Measurements from ENCODE around the gene MSL2.

DNA sequence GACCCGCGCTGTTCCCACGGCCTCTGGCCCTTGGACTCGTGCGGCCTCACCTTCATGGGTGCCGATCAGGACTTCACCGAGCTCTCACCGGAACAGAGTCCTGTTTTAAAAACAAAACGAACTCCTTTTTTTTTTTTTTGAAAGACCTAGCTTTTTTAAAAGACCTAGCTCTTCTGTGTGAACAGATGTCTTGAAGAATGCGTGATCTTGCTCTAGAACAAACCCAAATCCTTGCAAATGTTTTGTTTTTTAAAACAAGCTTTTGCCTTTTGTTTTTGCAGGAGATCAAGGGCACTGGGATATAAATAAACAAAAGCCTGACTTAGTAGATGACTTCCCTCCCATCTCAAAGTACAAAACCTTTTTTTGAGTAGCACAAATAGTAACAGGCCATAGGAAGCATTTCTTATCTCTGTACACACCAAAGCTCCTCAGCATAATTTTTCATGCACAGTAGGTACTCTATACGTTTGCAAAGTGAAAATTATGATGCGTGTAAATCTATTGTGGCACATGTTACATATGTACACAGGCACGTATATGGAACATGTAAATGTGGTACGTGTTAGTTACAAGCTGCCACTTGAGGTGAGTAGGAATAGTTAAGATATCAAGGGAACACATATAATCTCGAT, 1.1 kb upstream of the MSL2 start:
- TF ChIP-seq, protein P1, sequence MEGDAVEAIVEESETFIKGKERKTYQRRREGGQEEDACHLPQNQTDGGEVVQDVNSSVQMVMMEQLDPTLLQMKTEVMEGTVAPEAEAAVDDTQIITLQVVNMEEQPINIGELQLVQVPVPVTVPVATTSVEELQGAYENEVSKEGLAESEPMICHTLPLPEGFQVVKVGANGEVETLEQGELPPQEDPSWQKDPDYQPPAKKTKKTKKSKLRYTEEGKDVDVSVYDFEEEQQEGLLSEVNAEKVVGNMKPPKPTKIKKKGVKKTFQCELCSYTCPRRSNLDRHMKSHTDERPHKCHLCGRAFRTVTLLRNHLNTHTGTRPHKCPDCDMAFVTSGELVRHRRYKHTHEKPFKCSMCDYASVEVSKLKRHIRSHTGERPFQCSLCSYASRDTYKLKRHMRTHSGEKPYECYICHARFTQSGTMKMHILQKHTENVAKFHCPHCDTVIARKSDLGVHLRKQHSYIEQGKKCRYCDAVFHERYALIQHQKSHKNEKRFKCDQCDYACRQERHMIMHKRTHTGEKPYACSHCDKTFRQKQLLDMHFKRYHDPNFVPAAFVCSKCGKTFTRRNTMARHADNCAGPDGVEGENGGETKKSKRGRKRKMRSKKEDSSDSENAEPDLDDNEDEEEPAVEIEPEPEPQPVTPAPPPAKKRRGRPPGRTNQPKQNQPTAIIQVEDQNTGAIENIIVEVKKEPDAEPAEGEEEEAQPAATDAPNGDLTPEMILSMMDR (IDR thresholded peaks at IDR 0.05): no peak
- TF ChIP-seq POLR2AphosphoS5 (IDR thresholded peaks at IDR 0.05) (no peak), EP300 (IDR thresholded peaks at IDR 0.05) (no peak)

All from suprapubic skin (tissue), 4 donors.